Activated effector memory CD4-positive, alpha-beta T cell treated with Interleukin-2 at 50 U/mL for 16 hours (primary cell): Measurements from ENCODE around the gene ZNF263.

ENCODE experiments used
- DNase-seq: peaks from one replicate; pipeline ENCODE4 v3.0.0-alpha.2; 2020

Gene ZNF263

DNA sequence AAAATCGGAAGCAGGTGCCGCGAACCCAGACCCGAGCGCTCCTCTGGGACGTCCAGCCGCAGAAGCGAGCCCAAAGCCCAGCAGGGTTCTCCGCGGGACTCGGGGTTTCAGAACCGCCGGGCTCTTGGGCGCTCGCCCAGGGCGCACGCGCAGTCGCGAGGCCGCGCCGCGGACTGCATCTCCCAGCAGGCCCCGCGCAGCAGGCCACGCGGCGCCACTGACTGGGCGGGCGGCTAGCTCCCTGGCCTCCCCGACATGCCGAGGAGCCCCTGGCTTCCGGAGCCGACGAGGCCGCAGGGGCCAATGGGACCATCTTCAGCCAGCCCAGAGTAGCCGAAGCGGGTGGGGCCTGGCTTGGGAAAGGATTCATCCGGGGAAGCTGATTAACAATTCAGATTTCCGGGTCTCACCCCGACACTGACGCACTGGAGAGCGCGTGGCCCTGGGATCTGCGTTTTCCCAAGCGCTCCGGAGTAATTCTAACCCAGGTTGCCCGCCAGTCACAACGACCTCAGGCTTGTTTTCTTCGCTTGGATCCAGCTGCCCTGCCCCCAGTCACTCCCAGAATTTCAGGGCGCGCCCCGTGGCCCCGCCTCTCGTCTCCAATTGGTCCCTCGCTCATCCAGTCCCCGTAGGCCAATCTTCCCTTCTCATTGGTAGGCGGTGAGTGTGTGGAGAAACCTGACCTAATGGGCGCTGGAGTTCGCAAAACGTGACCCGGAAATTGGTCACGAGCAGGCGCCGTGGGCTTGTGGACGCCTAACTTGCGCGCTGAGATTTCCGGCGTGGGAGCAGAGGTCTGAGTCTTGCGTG is at the start of gene ZNF263:
Gene ZNF263, plus strand, starts transcription at position 762 of the 813 bp plus-strand sequence. CDS start 328 bp downstream, outside the sequence.
- DNase-seq, result peak; percentile 88

DNA sequence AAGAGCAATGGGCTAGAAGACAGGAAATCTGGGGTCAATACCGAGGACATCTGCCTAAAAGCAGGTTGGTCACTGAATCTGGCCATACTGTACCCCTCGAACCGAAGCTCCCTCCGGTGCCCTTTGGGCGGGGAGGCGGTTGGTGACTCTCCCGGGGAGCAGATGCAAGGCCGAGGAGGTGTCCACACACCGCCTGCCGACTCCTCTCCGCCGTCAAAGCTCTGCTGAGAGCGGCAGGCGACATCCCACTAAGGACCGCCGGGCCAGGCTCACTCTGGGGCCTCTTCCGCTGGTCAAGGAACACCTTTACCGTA is 48.8 kb upstream of the ZNF263 start:
- no peak for DNase-seq

- DNase-seq, result peak; percentile 87
Measured at GRCh38 chr16:3234857-3235561, 48.3 kb upstream of the ZNF263 start, which contains the start of gene ZNF200. TSS of gene ZNF200 (minus strand) at chr16:3235158. CDS start at chr16:3233755, 1,403 bp downstream.

GRCh38 chr16:3235856-3236669 is 47.2 kb upstream of the ZNF263 start:
- DNase-seq, result peak; percentile 33

- DNase-seq, result no peak
Measured at GRCh38 chr16:3241761-3242160, 41.5 kb upstream of the ZNF263 start.

GRCh38 chr16:3242709-3243108 is 40.6 kb upstream of the ZNF263 start:
- no peak for DNase-seq

GRCh38 chr16:3243882-3244281 is 39.4 kb upstream of the ZNF263 start:
- DNase-seq, result no peak

- no peak for DNase-seq
Measured at GRCh38 chr16:3246002-3246401, 37.3 kb upstream of the ZNF263 start.

DNA sequence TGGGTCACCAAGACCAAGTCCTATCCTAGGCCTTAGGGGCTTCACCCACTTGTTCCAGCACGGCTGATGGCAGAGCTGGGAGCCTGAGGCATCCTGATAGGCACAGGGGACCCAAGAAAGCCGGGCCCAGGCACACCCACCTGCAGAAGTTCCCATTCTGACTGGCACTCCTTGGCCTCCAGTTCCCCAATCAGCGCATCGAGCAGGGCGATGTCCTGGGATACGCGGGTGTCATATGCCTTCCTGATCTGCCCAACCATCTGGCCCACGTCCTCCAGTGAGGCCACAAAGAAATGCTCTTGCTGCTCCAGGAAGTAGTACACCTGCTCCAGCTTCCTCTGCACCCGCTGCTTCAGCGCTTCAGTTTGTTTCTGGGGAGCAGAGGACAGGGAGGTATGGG is 36.4 kb upstream of the ZNF263 start:
- DNase-seq, result no peak

- no peak for DNase-seq
Measured at GRCh38 chr16:3248596-3248995, 34.7 kb upstream of the ZNF263 start.

DNA sequence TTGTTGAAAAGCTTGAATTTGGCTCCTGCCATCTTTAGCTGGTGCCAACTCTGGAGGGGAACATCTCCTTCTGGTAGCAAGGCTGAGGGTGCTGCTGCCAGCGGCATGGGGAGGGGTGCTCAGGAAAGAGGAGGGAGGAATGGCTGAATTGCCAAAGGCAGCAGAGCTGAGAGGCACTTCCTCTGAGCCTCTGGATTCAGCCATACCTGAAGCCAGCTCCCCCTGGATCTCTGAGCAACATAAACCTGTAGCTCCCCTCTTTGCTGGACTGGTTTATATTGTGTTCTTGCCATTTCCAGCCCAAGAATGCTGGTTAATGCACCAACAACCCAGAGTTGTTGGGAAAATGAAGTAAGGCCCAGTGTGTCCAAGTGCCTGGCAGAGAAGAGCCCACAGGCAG is 34.3 kb upstream of the ZNF263 start:
- DNase-seq, result no peak

DNA sequence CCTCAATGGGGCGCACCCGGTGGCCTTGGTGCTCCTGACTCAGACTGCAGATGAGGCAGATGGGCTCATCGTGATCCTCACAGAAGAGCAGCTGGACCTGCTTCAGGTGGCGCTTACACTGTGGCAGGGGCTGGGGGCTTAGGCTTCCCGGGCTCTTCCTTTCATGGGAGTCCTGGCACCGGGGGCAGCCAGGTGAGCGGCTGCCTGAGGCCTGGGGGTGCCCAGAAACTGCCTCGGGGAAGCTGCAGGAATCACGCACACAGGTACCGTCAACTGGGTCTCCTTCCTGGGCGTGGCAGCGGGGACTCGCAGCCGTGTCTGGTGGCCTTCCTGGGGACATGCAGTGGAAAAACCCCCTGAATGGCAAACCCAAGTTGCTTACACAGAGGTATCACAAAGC is 33.8 kb upstream of the ZNF263 start:
- no peak for DNase-seq

- no peak for DNase-seq
Measured at GRCh38 chr16:3252967-3253366, 30.3 kb upstream of the ZNF263 start.

- DNase-seq, result no peak
Measured at GRCh38 chr16:3254309-3254708, 29.0 kb upstream of the ZNF263 start.

DNA sequence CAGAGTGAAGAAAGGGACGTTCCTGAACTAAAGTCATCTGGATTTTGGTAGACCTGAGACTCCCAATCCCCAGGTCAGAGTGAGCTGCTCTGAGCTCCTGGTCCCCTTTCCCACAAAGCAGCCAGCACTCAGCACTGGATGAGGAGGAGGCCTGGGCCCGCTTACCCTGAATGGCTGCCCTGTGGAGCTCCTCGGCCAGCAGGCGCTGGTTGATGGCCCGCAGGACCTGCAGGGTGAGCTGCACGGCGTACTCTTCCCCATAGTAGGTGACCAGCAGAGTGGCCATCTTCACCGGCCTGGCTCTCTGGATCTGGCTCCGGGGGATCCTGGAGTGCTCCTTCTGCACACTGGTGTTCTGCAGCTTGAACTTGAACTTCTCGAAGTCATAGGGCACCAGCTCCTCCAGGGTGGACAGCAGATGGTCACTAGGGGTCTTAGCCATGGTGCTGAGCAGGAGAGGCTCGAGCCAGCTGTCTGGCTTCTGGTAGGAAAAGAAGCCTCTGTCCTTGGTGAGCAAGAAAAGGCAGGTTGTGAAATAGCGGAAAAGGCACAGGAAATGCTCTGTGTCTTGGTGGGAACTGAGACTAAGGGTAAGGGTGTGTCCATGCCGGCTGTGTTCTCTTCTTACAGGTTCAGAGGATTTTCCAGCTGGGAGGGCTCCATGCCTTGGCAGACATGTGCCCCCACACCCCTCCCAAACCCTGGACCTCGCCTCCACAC is 27.0 kb upstream of the ZNF263 start, which contains the start of gene MEFV:
Gene MEFV, minus strand, starts transcription at position 488 of the 720 bp plus-strand sequence. Its CDS starts 46 bp downstream, at position 442.
- DNase-seq, result no peak

DNA sequence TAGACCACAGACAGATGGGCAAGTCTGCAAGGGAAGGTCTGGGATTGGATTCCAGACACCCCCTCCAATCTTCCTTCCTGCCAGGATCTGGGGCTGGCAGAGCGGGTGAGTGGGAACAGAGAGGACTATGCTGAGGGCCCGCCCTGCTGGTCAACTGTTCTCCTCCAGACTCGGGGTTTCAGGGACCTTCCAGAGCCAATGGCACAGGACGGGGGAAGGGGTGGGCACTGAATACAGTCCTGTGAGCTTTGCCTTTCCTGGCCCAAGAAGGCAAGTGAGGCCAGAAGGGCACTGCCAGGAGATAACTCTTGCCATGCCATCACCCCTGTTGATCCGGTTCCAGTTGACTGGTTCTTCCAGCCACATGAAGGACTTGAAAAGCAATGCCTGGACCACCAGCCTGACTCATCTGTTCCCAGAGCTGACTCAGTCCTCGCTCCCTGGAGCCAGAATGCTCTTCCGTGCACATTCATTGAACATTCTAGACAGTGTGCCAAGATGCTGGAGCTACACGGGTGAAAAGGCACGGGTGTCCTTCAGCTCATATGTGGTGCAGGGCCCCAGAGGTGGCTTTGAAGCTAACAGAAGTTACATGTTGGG is 26.3 kb upstream of the ZNF263 start:
- no peak for DNase-seq

GRCh38 chr16:3259836-3260235 is 23.5 kb upstream of the ZNF263 start:
- DNase-seq, result no peak

DNA sequence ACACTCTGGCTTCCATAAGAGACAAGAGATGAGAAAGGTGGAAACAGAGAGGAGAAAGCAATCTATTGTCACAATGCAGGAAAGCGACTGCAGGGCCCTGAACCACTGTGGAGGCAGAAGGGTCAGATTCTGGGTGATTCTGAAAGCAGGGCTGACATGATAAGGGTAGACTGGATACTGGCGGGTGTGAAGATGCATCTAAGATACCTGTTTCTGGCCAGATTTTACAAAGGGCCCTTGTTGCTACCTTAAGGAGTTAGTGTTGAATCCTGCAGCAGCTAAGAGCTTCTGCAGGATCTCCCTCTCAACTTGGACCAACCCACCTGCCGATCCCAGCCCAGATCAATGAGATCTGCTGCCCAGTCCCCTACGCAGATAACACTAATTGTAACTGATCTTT is 20.8 kb upstream of the ZNF263 start:
- DNase-seq, result no peak

- DNase-seq, result peak; percentile 95
Measured at GRCh38 chr16:3264137-3265036, 18.9 kb upstream of the ZNF263 start.

GRCh38 chr16:3266873-3267537 is 16.3 kb upstream of the ZNF263 start:
- no peak for DNase-seq

- DNase-seq, result no peak
Measured at GRCh38 chr16:3268294-3268693, 15.0 kb upstream of the ZNF263 start.
